Measurements from ENCODE around the gene ZNF784. TPM values are rescaled to one million over a fixed set of nuclear protein-coding genes. Genes with fewer than 3 reads are reported as not detected.

The ZNF784 gene
- total and polyA plus RNA-seq, 2 donors, result 4.7 to 9.7 TPM

DNA sequence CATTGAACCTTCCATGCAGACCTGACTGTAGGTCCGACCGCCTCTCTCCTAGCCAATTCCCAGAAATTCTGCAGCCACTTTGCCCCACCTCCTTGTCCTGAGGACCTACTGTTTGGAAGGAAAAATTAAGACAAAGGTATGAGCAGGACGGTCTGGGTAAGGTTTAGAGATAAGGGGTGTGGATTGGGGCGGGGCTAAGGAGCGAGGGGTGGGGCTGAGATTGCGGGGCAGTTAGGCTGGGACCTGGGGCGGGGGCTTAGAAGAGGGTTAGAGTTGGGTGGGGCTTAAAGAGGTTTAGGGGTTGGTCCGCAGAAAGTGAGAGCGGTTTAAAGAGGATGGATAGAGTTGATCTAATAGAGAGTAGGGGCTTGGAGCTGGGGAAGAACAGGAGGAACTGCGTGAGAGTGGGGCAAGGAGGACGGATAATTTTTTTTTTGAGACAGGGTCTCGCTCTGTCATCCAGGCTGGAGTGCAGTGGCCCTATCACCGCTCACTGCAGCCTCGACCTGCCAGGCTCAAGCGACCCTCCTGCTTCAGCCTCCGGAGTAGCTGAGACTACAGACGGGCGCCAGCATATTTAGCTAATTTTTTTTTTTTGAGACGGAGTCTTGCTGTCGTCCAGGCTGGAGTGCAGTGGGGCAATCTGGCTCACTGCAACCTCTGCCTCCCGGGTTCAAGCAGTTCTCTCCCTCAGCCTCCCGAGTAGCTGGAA is 20.6 kb downstream of the ZNF784 start:
- H3K4me3 ChIP-seq (ENCODE audit: low read depth, low read length), result no peak overlapping the region
- H3K27ac ChIP-seq (ENCODE audit: low read depth), result no peak overlapping the region
- WGBS, result 73% methylated on average over 22 of the region's 22 CpGs
- no peak for DNase-seq (ENCODE audit: extremely low spot score)
- H3K36me3 ChIP-seq (ENCODE audit: insufficient read depth), result no peaks in the 10 kb centered on the region
- H3K4me1 ChIP-seq (ENCODE audit: insufficient read depth), result no peaks in the 10 kb centered on the region

GRCh38 chr19:55603115-55603514 is 21.3 kb downstream of the ZNF784 start:
- 90% methylated on average over 21 of the region's 21 CpGs for WGBS
- no peaks in the 10 kb centered on the region for H3K36me3 ChIP-seq (ENCODE audit: insufficient read depth)
- no peak overlapping the region for H3K27ac ChIP-seq (ENCODE audit: low read depth)
- no peak for DNase-seq (ENCODE audit: extremely low spot score)
- no peak overlapping the region for H3K4me3 ChIP-seq (ENCODE audit: low read depth, low read length)
- no peaks in the 10 kb centered on the region for H3K4me1 ChIP-seq (ENCODE audit: insufficient read depth)

DNA sequence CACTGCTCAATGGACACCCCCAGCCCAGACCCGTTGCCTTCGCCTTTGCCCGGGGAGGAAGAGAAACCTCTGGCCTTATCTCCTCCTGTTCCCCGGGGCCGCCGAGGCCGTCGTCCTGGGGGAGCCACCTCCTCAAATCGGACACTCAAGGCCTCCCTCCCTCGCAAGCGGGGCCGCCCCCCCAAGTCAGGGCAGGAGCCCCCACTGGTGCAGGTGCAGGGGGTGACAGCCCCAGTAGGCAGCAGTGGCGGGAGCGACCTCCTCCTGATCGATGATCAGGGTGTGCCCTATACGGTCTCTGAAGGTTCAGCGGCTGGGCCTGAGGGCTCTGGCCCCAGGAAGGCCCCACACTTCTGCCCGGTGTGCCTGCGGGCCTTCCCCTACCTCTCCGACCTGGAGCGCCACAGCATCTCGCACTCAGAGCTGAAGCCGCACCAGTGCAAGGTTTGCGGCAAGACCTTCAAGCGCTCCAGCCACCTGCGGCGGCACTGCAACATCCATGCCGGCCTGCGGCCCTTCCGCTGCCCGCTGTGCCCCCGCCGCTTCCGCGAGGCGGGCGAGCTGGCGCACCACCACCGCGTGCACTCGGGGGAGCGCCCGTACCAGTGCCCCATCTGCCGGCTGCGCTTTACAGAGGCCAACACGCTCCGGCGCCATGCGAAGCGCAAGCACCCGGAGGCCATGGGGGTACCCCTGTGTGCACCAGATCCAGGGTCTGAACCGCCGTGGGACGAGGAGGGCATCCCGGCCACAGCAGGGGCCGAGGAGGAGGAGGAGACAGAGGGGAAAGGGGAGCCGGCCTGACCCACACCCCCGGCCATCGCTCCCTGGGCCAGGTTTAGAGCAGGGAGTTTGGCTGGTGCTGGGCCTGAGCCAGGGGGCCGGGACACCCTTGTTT is 22.0 kb downstream of the ZNF784 start:
- Histone ChIP-seq H3K36me3 (ENCODE audit: insufficient read depth) (no peaks in the 10 kb centered on the region), H3K27ac (ENCODE audit: low read depth) (no peak overlapping the region), H3K4me3 (ENCODE audit: low read depth, low read length) (no peak overlapping the region), H3K4me1 (ENCODE audit: insufficient read depth) (no peaks in the 10 kb centered on the region)
- no peak for DNase-seq (ENCODE audit: extremely low spot score)
- 90% methylated on average over 60 of the region's 60 CpGs for WGBS

GRCh38 chr19:55601084-55601483 is 23.3 kb downstream of the ZNF784 start:
- DNase-seq (ENCODE audit: extremely low spot score), result no peak
- WGBS, result 72% methylated on average over 4 of the region's 4 CpGs
- Histone ChIP-seq H3K4me3 (ENCODE audit: low read depth, low read length) (peak overlapping the region; percentile 67), H3K36me3 (ENCODE audit: insufficient read depth) (no peaks in the 10 kb centered on the region), H3K4me1 (ENCODE audit: insufficient read depth) (no peaks in the 10 kb centered on the region), H3K27ac (ENCODE audit: low read depth) (peak overlapping the region; percentile 65)

DNA sequence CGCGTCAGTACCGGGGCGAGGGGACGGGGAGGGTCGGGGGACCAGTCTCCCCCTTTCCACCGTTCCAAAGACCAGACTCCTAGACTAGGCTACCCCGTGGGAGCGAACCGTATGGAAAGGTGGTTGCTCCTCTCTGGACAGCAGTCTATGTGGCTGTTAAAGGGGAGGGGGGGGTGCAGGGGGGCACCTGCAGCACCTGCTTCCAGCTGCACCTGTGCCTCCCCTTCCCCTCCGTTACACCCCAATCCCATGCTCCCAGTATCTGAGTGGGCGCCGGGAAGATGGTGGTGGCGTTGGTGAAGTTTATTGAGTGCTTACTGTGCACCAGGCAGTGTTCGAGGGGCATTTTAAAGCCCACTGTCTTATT is 23.7 kb downstream of the ZNF784 start:
- Histone ChIP-seq H3K4me1 (ENCODE audit: insufficient read depth) (no peaks in the 10 kb centered on the region), H3K36me3 (ENCODE audit: insufficient read depth) (no peaks in the 10 kb centered on the region), H3K4me3 (ENCODE audit: low read depth, low read length) (peak overlapping the region; percentile 67), H3K27ac (ENCODE audit: low read depth) (peak overlapping the region; percentile 65)
- 6% methylated on average over 15 of the region's 15 CpGs for WGBS
- no peak for DNase-seq (ENCODE audit: extremely low spot score)

- under 1% methylated on average over 97 of the region's 97 CpGs for WGBS
- Histone ChIP-seq H3K36me3 (ENCODE audit: insufficient read depth) (no peaks in the 10 kb centered on the region), H3K4me1 (ENCODE audit: insufficient read depth) (no peaks in the 10 kb centered on the region), H3K4me3 (ENCODE audit: low read depth, low read length) (peak within 1 kb of the TSS; percentile 67), H3K27ac (ENCODE audit: low read depth) (peak within 1 kb of the TSS; percentile 95)
- DNase-seq (ENCODE audit: extremely low spot score), result peak; percentile 89
These were observed 24.3 kb downstream of the ZNF784 start, which contains the start of gene ZNF524 for GRCh38 chr19:55599842-55600661. ZNF524 (plus strand) TSS chr19:55600288; CDS start chr19:55602113, 1,825 bp downstream.

- H3K4me3 ChIP-seq (ENCODE audit: low read depth, low read length), result peak within 1 kb of the TSS; percentile 67
- no peaks in the 10 kb centered on the region for H3K36me3 ChIP-seq (ENCODE audit: insufficient read depth)
- DNase-seq (ENCODE audit: extremely low spot score), result peak; percentile 99
- peak within 1 kb of the TSS; percentile 95 for H3K27ac ChIP-seq (ENCODE audit: low read depth)
- WGBS, result under 1% methylated on average over 23 of the region's 23 CpGs
- H3K4me1 ChIP-seq (ENCODE audit: insufficient read depth), result no peaks in the 10 kb centered on the region
These were observed 24.9 kb downstream of the ZNF784 start, which contains the start of gene FIZ1 for GRCh38 chr19:55599468-55599841. FIZ1 (minus strand) TSS chr19:55599517; CDS start chr19:55597865, 1,652 bp downstream.

GRCh38 chr19:55598719-55599467 is 25.5 kb downstream of the ZNF784 start:
- DNase-seq (ENCODE audit: extremely low spot score), result peak; percentile 80
- no peaks in the 10 kb centered on the region for H3K4me1 ChIP-seq (ENCODE audit: insufficient read depth)
- 7% methylated on average over 26 of the region's 26 CpGs for WGBS
- H3K36me3 ChIP-seq (ENCODE audit: insufficient read depth), result no peaks in the 10 kb centered on the region
- H3K4me3 ChIP-seq (ENCODE audit: low read depth, low read length), result peak overlapping the region; percentile 67
- peak overlapping the region; percentile 95 for H3K27ac ChIP-seq (ENCODE audit: low read depth)

- WGBS, result 85% methylated on average over 9 of the region's 9 CpGs
- H3K27ac ChIP-seq (ENCODE audit: low read depth), result no peak overlapping the region
These were observed 26.3 kb downstream of the ZNF784 start for GRCh38 chr19:55598034-55598433.

DNA sequence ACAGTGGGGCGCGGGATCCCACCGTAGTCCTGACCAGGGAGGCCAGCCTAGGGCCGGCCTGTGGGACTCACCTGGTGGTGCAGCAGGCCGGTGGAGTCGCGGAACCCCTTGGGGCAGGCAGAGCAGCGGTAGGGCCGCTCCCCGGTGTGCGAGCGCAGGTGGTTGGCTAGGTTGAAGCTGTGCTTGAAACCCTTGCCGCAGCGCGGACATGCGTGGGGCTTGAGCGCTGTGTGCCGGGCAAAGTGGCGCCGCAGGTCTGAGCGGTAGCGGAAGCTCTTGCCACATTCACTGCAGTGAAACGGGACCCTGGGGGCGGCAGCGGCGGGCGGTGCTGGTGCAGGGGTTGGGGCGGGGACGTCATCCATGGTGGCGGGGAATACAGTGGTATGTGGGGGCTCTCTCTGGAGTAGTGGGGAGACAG is 26.9 kb downstream of the ZNF784 start:
- WGBS, result 97% methylated on average over 30 of the region's 30 CpGs
- no peaks in the 10 kb centered on the region for H3K36me3 ChIP-seq (ENCODE audit: insufficient read depth)

More at GRCh38 chr19:55598034-55598433, 26.3 kb downstream of the ZNF784 start:
- no peaks in the 10 kb centered on the region for H3K36me3 ChIP-seq (ENCODE audit: insufficient read depth)
- H3K4me3 ChIP-seq (ENCODE audit: low read depth, low read length), result no peak overlapping the region
- H3K4me1 ChIP-seq (ENCODE audit: insufficient read depth), result no peaks in the 10 kb centered on the region
- DNase-seq (ENCODE audit: extremely low spot score), result no peak

GRCh38 chr19:55596304-55596703 is 28.1 kb downstream of the ZNF784 start:
- no peak overlapping the region for H3K27ac ChIP-seq (ENCODE audit: low read depth)
- DNase-seq (ENCODE audit: extremely low spot score), result no peak
- 95% methylated on average over 3 of the region's 3 CpGs for WGBS
- no peaks in the 10 kb centered on the region for H3K4me1 ChIP-seq (ENCODE audit: insufficient read depth)
- no peaks in the 10 kb centered on the region for H3K36me3 ChIP-seq (ENCODE audit: insufficient read depth)
- no peak overlapping the region for H3K4me3 ChIP-seq (ENCODE audit: low read depth, low read length)

More for the DNA sequence above, 26.9 kb downstream of the ZNF784 start:
- Histone ChIP-seq H3K4me3 (ENCODE audit: low read depth, low read length) (no peak overlapping the region), H3K27ac (ENCODE audit: low read depth) (no peak overlapping the region), H3K4me1 (ENCODE audit: insufficient read depth) (no peaks in the 10 kb centered on the region)
- no peak for DNase-seq (ENCODE audit: extremely low spot score)

DNA sequence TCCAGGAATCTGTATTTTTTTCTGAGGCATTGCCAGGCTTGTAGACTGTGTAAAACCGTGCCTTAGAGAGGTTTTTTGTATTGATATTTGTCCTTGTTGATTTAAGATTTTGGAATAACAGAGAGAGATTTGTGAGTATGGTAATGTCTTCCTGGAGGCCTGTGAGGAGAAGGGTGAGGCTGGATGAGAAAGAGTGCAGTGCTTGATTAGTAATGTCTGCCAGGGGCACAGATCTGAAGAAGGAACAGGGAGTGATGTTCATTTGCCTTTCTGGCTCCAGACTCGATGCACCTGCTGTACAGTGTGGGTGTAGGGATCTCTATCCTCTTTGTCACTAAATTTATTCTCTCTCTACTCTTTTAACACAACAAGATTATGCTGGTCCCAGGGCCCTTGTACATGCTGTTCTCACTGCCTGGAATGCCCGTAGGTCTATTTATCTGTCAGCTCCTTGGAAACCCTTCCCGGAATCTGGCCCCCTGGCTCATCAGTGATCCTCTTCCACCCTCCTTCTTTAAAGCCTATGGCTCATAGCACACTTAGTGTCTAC is 29.3 kb downstream of the ZNF784 start:
- H3K4me3 ChIP-seq (ENCODE audit: low read depth, low read length), result no peak overlapping the region
- WGBS, result 91% methylated on average over 4 of the region's 4 CpGs
- no peaks in the 10 kb centered on the region for H3K36me3 ChIP-seq (ENCODE audit: insufficient read depth)
- no peak overlapping the region for H3K27ac ChIP-seq (ENCODE audit: low read depth)
- no peak for DNase-seq (ENCODE audit: extremely low spot score)
- H3K4me1 ChIP-seq (ENCODE audit: insufficient read depth), result no peaks in the 10 kb centered on the region
